Measurements from ENCODE around the gene RAB23. TPM values are rescaled to one million over a fixed set of nuclear protein-coding genes. Genes with fewer than 3 reads are reported as not detected.

RAB23 gene
- total and polyA plus RNA-seq, 9 of the 15 experiments (the other 6 are each of a cell fraction or from before 2014, with no cell fraction given) = 3.4 to 18.0 (median 9.4) TPM

GRCh38 chr6:57172136-57173055, 49.7 kb downstream of the RAB23 start, which contains the start of gene BAG2 (continued):
- TF ChIP-seq DACH1 (IDR thresholded peaks at IDR 0.05; ENCODE audit: partially characterized antibody) (peak; percentile 6), KDM4B (IDR thresholded peaks at IDR 0.05; ENCODE audit: borderline replicate concordance in 2 of 2, low read depth in 1 of 2) (0 out of 4 replicates have a peak, but pooled peaks of 1 of the 2 experiments have one; percentile 31), RBM34 (IDR thresholded peaks at IDR 0.05; ENCODE audit: borderline replicate concordance, insufficient read depth, low read length) (no peak), TGIF2 (CRISPR knock-in tag; IDR thresholded peaks at IDR 0.05) (0 out of 2 replicates have a peak, but pooled peaks have one; percentile 54), KLF10 (CRISPR knock-in tag; IDR thresholded peaks at IDR 0.05) (no peak), SAFB (IDR thresholded peaks at IDR 0.05; ENCODE audit: borderline replicate concordance, low read depth, low read length) (peak; percentile 64; the same call in 1 of the 2 replicates), POU5F1 (IDR thresholded peaks at IDR 0.05; ENCODE audit: borderline replicate concordance, low read depth, low read length, partially characterized antibody) (no peak), FOXJ2 (tag; IDR thresholded peaks at IDR 0.05) (peak; percentile 60), KLF1 (tag; IDR thresholded peaks at IDR 0.05) (no peak; the same call in 1 of the 2 replicates), KAT8 (IDR thresholded peaks at IDR 0.05; ENCODE audit: low read depth) (no peak), POLR2AphosphoS5 (IDR thresholded peaks at IDR 0.05; ENCODE audit: control insufficient read depth, insufficient read depth, low read depth, low read length) (peak; percentile 62; the same call in 1 of the 2 replicates), ZFP1 (CRISPR knock-in tag; IDR thresholded peaks at IDR 0.05) (no peak), MBD1 (CRISPR knock-in tag; IDR thresholded peaks at IDR 0.05) (no peak), NFRKB (IDR thresholded peaks at IDR 0.05; ENCODE audit: low read depth) (peak; percentile 32; the same call in 1 of the 2 replicates), NRF1 (conservative IDR thresholded peaks at IDR 0.05 in 1 of 2, IDR thresholded peaks at IDR 0.05 in 1 of 2) (peak; percentile 60 to 68), SIX5 (IDR thresholded peaks at IDR 0.05; ENCODE audit: borderline replicate concordance in 1 of 2, insufficient read depth in 1 of 2, low read depth in 1 of 2, low read length in 2 of 2) (peak; percentile 24 to 38; a peak in 2 of 4 replicates), JUND (IDR thresholded peaks at IDR 0.05; ENCODE audit: borderline replicate concordance, low read depth, low read length) (peak; percentile 93), JUND (tag; IDR thresholded peaks at IDR 0.05; ENCODE audit: borderline replicate concordance, low read depth, low read length) (peak; percentile 56; the same call in 1 of the 3 replicates), TBP (optimal IDR thresholded peaks at IDR 0.05; ENCODE audit: low read depth, low read length) (peak; percentile 89), NKRF (IDR thresholded peaks at IDR 0.05; ENCODE audit: borderline replicate concordance) (no peak), ZSCAN29 (IDR thresholded peaks at IDR 0.05) (no peak), CEBPG (CRISPR knock-in tag; IDR thresholded peaks at IDR 0.05) (peak; percentile 82; the same call in 1 of the 2 replicates), CEBPG (tag; conservative IDR thresholded peaks at IDR 0.05 in 1 of 2, IDR thresholded peaks at IDR 0.05 in 1 of 2) (0 out of 4 replicates have a peak, but pooled peaks of 1 of the 2 experiments have one; percentile 15), IRF2 (CRISPR knock-in tag; IDR thresholded peaks at IDR 0.05) (no peak), EP300 (IDR thresholded peaks at IDR 0.05; ENCODE audit: low read length) (peak; percentile 44)

Measured in K562 (cell line).